Measurements from ENCODE around the gene ERCC6L2. TPM values are rescaled to one million over a fixed set of nuclear protein-coding genes. Genes with fewer than 3 reads are reported as not detected.

Gene ERCC6L2
- total and polyA plus RNA-seq, 2 donors (not counting 3 experiments of a cell fraction or from before 2014, with no cell fraction given), result 4.7 to 31.8 TPM

- H3K27ac ChIP-seq (ENCODE audit: insufficient read depth, low read depth, low read length), result no peak overlapping the region
- H3K4me3 ChIP-seq (replicated peaks in 1 of 3; ENCODE audit: insufficient read depth in 1 of 3, low read depth in 1 of 3, low read length in 3 of 3), result no peak overlapping the region
- no peaks in the 10 kb centered on the region for H3K4me1 ChIP-seq (ENCODE audit: control insufficient read depth, extremely low read depth, insufficient read depth, low read length)
- TF ChIP-seq EZH2 (IDR thresholded peaks at IDR 0.05; ENCODE audit: borderline replicate concordance, low read depth, low read length, severe bottlenecking), result no peak
- no peak for TF ChIP-seq MAX (IDR thresholded peaks at IDR 0.05; ENCODE audit: insufficient read depth, insufficient read length)
- no peak for TF ChIP-seq CTCF (IDR thresholded peaks at IDR 0.05; ENCODE audit: extremely low read depth in 1 of 2, insufficient read depth in 1 of 2, low read depth in 1 of 2, low read length in 2 of 2)
- no peak for TF ChIP-seq POLR2A (IDR thresholded peaks at IDR 0.05; ENCODE audit: low read depth, low read length)
- no peak for TF ChIP-seq POLR2AphosphoS5 (IDR thresholded peaks at IDR 0.05; ENCODE audit: insufficient read depth, low read depth, low read length)
- TF ChIP-seq JUN (IDR thresholded peaks at IDR 0.05; ENCODE audit: borderline replicate concordance, insufficient read depth, insufficient read length, low read depth), result no peak
- no peak for TF ChIP-seq GATA2 (IDR thresholded peaks at IDR 0.05; ENCODE audit: insufficient read depth, insufficient read length, low read depth, low read length)
- no peak for TF ChIP-seq MYC (IDR thresholded peaks at IDR 0.05; ENCODE audit: low read depth, low read length)
- H3K27me3 ChIP-seq (ENCODE audit: control insufficient read depth in 2 of 2, insufficient read depth in 2 of 2, low read length in 2 of 2), result no peaks in the 10 kb centered on the region
- DNase-seq (ENCODE audit: low read depth, low spot score) (no peak), FAIRE-seq (no peak)
- no peaks in the 10 kb centered on the region for H3K79me2 ChIP-seq (ENCODE audit: control insufficient read depth, insufficient read depth, low read length)
- H3K9ac ChIP-seq (replicated peaks; ENCODE audit: extremely low read depth, insufficient read depth, low read length), result no peak overlapping the region
- dilution Hi-C loops (cut with MboI; ENCODE audit: extremely low pct_ligation_motif_present, low sequenced_read_pairs), result no loop called here
- no peaks in the 10 kb centered on the region for H3K36me3 ChIP-seq (ENCODE audit: control insufficient read depth in 2 of 2, extremely low read depth in 1 of 2, insufficient read depth in 2 of 2, low read length in 2 of 2)
- H4K20me1 ChIP-seq (replicated peaks; ENCODE audit: control insufficient read depth, extremely low read depth, insufficient read depth, low read length), result no peaks in the 10 kb centered on the region
- no peak overlapping the region for H2AFZ ChIP-seq (ENCODE audit: low read depth, low read length)
- H3K9me1 ChIP-seq (replicated peaks; ENCODE audit: control insufficient read depth, extremely low read depth, insufficient read depth, low read length), result no peaks in the 10 kb centered on the region
- H3K4me2 ChIP-seq (ENCODE audit: insufficient read depth, low read length), result no peak overlapping the region
- no peaks in the 10 kb centered on the region for H3K9me3 ChIP-seq (replicated peaks; ENCODE audit: control insufficient read depth, insufficient read depth, low read length)
- intact Hi-C loops (cut with micrococcal nuclease), result no loop called here
- CTCF ChIA-PET, result no interaction called here
- no TSS peak for BruUV-seq (replicated peaks)
- POLR2A ChIA-PET, result no interaction called here
Measured at GRCh38 chr9:95963659-95964058, 88.2 kb downstream of the ERCC6L2 start.
